HG03159 (cell line): ENCODE results near the gene P2RY4.
"Not testable (repeated sequence)": the region's sequence is repeated elsewhere in the genome, so short reads cannot be mapped to it uniquely, and the experiment has no call there.

Experiments
- ATAC-seq: cut with Tn5 transposase; IDR thresholded peaks from one replicate; pipeline ENCODE4 v1.9.1; 2021; ENCODE audit warnings: mild to moderate bottlenecking, moderate library complexity; ENCODE audit not compliant: unreplicated experiment

The P2RY4 gene

DNA sequence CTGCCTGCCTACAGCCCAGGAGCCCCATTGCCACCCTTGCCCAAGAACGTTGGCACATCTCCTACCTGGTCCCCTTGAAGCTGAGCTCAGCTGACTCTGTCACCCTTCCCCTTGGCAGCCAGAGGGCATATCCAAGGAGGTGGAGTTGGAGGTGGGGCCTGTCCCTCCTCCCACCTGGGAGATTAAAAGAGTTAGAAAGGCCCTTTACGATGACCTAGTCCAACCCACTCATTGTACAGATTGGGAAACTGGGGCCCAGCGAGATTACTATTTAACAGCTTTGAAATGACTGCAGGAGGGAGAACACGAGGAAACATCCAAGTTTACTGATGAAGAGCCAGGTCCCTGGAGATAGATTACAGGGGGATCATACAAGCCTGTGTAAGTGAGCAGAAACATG lies at the start of gene P2RY4:
Gene P2RY4, minus strand, starts transcription at position 101 of the 400 bp plus-strand sequence. CDS start 580 bp downstream, outside the sequence.
- no peak for ATAC-seq

DNA sequence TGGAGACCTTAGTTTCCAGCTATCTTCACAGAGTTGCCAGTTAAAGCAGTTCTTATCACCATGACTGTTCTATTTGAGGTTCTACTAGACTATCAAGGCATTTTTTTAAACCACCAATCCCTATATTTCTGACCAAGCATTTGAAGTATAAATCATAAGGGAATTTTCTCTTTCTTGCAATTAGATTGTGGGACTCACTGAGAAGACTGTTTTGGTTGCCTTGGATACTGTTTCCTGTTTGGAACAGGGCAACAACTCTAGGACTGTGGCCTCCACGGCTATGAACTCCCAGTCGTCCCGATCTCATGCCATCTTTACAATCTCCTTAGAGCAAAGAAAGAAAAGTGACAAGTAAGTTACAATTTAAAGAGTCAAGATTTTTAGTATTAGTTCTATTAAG lies 41.7 kb upstream of the P2RY4 start:
- no peak for ATAC-seq

DNA sequence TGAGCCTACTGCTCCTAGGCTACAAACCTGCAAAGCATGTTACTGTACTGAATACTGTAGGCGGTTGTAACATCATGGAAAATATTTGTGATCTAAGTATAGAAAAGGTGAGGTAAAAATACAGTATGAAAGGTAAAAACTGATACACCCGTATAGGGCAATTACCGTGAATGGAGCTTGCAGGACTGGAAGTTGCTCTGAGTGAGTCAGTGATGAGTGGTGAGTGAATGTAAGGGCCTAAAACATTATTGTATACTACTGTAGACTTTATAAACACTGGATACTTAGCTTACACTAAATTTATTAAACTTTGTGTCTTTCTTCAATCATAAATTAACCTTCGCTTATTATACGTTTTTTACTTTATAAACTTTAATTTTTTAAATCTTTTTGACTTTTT lies 33.6 kb upstream of the P2RY4 start:
- no peak for ATAC-seq

DNA sequence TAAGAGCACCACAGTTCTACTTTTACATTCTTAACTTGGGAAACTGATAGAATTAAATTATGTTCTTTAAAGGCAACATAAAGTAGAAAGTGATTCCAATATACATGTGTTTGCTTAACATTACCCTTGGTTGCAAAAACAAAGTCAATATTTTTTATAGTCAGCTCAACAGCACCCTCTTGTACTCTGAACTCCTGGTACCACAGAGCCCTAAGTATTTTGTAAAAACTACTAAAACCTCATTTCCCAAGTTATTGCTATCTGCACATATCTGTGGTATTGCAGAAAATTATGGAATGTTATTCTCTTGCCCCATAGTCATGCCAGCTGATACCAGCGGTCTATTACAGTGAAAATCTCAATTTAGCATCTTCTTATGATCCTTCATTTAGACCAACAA lies 32.8 kb upstream of the P2RY4 start:
- ATAC-seq: no peak

DNA sequence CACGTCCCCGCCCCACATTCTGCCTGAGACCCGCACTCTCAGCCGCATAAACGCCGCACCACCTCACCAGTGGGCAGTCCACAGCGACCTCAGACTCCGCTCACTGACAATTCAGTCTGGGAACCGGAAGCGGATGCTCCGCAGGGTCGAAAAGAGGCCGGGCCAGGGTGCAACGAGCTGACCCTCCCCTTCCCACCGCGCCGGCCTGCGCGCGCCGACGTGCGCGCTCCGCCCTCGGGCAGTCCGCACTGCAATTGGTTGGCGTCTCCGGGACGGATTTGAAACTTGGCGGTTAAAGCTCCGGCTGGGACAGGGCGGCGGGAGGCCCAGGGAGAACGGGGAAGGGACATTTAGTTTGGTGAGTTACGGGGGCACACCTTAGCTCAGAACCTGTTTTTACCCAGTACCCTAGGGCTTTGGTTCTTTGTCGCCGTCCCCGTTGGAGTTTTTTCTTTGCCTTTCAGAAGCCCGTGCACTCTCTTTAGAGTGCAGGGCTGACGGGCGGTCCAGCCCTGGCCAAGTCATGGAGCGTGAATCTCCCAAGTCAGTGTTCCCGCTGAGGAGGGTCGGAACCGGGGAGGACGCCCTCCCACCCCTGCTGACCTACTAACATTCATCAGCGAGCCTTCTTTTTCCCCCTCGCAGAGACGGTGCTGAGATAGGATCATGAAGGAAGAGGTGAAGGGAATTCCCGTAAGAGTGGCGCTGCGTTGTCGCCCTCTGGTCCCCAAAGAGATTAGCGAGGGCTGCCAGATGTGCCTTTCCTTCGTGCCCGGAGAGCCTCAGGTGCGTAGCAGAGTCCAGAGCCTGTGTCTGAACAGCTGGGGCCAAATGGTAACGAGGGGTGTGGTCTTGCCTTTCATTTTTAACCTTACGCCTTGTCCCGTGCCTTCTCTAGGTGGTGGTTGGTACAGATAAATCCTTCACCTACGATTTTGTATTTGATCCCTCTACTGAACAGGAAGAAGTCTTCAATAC lies 30.1 kb upstream of the P2RY4 start, which contains the start of the genes KIF4A and PDZD11:
Gene KIF4A, plus strand, starts transcription at position 312 of the 978 bp plus-strand sequence. Its CDS starts 355 bp downstream, at position 667.
Gene PDZD11, minus strand, starts transcription at position 135 of the 978 bp plus-strand sequence. CDS start 586 bp downstream, outside the sequence.
- ATAC-seq: peak; percentile 96

DNA sequence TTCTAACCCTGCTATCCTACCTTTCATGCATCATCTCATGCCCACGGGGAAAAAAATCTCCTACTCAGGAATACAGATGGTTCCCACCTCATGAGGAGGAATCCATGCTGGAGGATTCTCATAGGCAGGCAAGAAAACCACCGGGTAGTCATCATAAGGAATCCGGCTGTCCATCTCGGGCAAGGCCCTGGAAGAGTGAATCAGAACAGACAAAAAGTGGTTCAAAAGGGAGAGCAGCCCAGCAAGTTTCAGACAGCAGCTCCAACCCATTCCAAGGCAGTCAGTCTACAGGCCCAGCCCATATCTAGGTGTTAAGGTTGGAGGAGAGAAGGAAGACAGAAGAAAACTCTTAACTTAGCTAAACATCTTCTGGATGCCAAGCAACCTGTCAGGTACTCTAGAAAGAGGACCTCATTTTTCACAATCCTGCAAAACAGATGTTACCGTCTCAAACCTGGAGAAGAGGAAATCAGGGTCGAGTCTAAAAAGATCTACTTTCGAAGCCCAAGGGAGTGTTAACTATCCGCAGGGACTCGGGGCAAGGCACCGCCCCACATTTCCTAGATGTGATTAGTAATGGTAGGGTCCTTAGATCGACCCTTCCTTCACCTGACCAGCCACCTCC lies 29.3 kb upstream of the P2RY4 start:
- ATAC-seq: no peak

DNA sequence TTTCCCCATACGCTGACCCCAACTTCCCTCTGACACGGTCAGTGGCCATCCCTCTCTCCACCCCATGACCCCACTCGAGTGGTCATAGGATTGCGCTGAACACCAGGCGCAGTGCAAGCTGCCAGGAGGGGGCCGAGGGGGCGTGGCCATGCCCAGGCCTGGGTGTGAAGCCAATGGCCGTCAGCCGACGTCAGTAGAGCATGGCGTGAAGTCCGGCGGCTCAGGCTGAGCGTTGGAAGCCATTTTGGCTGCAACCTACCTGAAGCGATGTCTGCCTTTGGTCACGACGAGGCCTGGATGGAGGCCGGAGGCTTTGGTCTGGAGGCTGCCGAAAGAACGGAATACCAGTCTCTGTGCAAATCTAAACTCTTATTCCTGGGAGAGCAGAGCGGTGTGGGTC lies 21.9 kb upstream of the P2RY4 start, which contains the start of gene RAB41:
Gene RAB41, plus strand, starts transcription at position 222 of the 400 bp plus-strand sequence. Its CDS starts 46 bp downstream, at position 268.
- ATAC-seq: no peak

DNA sequence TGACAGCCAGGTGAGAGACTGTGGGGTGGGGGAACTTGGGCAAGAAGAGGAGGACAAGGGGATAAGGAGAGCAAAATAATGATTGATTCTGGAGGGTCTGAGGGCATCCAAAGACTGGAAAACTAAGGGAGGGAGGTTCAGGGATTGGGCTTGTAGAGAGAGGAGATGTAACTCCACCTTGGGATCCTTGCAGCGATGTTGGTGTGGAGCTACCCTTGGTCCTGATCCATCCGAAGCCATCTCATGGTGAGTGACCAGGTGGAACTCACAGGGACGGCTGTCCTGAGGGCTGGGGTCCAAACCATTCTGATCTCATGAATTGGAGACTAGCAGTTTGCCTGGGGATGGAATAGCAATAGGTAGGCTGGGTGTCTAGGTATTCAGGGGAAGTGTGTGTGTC lies 20.6 kb upstream of the P2RY4 start:
- ATAC-seq: no peak

DNA sequence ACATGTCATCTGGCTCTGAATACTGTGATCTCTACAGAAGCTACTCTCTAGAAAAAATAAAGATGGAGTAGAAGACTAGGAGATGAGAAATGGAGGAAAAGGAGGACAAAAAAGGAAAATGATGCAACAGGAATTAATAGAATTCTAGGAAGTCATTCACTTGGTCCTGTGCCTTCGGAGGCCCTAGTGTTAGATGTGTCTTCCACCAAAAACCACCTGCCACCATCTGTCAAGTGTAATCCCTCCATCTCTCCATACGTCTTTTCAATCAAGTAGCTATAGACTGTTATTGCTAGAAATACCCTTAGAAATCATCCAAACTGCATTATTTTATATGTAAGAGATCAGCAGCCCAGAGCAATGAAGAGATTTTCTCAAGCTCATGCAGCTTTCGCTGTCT lies 19.1 kb upstream of the P2RY4 start:
- no peak for ATAC-seq

DNA sequence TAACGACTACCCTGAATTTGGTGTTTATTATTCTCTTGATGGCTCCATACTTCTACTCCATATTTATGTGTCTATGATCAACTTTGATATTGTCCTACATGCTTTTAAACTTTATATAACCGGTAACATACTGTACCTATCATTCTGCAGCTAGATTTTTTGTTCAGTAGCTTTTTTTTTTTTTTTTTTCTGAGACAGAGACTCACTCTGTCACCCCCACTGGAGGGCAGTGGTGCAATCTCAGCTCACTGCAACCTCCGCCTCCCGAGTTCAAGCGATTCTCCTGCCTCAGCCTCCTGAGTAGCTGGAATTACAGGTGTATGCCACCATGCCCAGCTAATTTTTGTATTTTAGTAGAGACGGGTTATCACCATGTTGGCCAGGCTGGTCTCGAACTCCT lies 14.0 kb upstream of the P2RY4 start:
- ATAC-seq: not testable (repeated sequence)

DNA sequence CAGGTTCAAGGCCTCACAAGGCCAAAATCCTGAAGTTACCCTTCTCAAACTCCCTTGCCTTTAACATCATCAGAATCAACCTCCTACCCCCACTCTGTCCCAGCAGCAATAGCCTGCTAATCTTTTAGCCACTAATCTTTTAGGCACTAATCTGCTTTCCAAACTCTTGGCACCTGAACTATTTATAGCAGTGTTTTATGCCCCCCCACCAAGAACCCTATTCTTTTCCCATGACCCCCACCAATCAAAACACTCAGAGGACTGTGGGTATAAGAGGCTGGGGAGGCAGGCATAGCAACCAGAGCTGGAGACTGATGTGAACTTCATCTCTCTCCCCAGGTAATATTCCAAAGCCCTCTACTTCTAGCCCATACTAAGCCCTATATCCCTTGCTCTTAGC lies 8.0 kb upstream of the P2RY4 start, which contains the start of gene ARR3:
Gene ARR3, plus strand, starts transcription at position 301 of the 400 bp plus-strand sequence. CDS start 1,052 bp downstream, outside the sequence.
- no peak for ATAC-seq

DNA sequence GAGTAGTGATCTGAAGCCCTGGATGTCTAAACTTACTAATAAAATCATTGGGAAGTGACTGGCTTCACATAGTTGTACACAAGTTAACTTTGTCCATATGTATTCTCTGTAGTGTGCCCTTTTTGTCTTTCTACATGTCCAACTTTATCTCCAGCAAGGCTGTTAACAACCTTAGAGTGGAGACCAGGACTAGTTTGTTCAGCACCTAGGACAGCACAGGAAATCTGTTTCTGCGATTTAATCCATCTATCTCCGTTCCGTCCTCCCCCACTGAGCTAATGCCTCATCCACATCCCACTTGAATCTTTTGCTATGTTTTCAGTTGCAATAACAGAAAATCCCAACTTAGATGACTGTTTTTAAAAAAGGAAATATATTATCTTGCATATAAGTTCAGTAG lies 4.8 kb upstream of the P2RY4 start:
- no peak for ATAC-seq

DNA sequence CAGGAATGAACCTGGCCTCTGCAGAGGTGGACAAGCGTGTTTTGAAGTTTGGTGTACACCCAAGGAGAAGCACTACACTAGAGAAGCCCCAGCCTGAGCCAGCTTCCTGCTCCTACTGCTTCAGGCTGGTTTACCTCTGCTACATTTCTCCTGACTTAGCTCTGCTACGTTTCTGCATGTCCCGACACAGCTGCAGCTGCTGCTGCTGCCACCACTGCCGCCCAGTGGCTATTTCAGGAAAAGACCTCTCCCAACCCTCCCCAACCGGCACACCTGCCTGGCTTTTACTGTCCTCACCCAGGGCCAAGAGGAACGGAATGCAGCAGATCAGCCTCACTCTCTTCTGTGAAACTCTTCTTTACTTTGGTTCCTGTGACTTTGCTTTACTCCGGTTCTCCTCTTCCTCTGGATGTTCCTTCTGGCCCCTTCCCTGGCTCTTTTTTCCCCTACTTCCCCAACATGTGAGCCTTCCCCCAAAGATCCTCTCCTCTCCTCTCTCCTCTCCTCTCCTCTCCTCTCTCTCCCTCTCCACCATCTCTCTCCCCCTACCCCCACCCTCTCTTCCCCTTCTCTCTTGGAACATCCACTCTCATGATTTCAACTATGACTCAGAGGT lies 3.1 kb upstream of the P2RY4 start:
- ATAC-seq: peak; percentile 63

DNA sequence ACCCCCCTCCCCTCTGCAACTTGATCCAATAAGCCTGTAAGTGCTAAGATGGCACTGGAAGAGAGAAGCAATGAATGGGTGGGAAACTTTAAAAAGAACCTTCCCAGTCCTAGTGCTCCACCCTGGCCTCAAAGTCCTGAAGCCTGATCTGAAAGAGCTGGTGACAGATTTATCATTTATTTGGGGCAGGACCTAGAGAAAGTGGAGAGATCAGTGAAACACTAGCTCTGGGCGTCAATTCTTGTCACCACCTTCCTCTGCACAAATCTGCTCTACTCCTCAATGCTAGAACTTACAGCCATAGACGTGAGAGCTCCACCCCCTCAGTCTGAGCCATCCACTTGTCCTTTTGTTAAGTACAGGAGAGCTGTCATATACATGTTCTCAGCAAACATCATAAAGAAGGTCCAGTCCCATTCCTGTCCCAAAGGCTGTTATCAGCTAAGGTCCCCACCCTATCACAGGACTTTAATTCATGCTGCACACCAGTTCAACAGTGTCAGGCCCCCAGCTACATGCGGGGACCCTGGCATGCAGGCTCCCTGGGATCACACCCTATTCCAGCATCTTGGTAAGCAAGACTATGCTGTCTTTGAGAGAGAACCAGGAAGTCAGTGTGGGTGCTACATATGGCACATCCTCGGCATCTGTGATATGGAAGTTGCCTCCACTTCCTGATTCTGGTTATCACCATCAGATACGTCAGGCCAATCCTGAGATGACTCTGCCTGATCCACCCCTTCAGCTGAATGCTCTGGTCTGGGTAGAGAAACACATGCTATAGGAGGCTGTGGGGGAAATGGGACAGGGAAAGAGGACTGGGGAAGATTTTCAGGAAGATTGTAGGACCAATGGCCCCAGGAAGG lies 2.3 kb downstream of the P2RY4 start:
- no peak for ATAC-seq

DNA sequence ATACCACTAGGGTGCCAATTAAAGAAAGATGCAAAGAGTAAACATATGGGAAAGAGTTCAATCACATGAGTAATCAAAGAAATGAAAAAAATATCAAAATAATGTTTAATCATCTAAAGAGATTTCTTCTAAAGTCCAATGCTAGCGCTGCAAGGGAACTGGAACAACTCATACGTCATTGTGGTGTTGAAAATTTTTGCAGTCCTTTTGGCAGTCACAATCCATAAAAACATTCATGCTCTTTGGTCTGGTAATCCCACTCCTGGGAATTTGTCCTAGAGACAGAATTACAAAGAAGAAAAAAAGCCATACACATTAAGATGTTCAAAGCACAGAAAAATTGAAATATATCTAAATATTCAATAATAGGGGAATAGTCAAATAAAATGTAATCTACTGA lies 4.6 kb downstream of the P2RY4 start:
- ATAC-seq: no peak

DNA sequence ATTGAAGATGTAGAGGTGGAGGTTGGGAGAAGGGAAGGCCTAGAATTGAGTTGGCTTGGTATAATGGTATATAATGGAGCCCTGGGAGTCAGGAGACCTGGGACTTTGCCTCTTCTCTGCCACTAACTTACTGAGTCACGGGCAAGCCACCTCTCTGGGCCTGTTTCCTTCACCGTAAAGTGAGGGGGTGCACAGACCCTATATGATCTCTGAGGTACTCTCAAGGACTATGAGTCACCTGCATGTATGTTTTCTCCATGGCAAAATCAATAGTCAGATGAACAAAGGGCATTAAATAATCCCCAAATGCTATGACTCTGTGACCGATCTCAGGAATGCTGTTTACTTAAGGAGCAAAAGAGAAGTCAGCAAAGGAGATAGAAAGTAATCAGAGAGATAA lies 5.1 kb downstream of the P2RY4 start:
- no peak for ATAC-seq

DNA sequence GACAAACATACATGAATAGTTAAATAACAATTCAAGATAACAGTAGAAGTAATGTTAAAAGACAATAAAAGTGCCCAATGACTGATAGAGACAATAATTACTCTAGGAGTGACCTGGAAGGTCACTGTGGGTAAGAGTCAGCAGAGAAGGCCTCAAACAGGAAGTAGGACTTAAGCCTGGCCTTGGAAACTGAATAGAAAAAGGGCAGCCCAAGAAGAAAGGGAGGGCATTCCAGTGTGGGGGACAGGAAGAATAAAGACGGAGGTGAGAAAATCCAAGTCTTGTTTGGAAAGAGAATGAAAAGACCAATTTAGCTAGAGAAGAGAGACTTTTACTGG lies 6.0 kb downstream of the P2RY4 start:
- no peak for ATAC-seq

DNA sequence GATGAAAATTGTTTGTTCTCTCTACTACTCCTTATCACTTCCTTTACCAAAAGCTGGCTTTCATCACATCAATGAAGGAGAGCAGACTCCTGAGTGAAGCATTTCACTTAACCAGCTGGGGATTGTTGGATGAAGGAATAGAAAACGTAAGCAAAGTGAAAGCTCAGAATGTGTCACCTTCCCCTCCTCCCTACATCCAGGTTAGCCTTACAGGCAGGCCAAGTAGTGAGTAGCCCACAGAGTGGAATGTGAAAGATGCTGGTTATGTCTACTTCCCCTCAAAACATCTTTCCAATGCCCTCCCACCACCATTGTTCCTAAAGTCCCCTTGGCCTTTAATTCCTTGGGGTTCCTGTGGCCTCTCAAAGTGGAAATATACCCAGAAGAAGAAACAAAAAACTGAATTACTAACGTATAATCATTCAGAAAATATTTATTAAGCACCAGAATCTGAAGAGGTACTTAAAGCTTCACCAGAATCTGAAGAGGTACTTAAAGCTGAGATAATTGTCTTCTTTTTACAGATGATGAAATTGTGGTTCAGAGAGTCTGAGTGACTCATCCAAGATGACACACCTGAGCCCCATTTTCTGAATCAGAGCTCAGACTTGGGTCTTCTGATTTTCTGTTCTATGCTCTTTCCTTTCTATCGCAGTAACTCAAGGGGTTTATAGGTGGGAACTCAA lies 6.5 kb downstream of the P2RY4 start:
- ATAC-seq: no peak

DNA sequence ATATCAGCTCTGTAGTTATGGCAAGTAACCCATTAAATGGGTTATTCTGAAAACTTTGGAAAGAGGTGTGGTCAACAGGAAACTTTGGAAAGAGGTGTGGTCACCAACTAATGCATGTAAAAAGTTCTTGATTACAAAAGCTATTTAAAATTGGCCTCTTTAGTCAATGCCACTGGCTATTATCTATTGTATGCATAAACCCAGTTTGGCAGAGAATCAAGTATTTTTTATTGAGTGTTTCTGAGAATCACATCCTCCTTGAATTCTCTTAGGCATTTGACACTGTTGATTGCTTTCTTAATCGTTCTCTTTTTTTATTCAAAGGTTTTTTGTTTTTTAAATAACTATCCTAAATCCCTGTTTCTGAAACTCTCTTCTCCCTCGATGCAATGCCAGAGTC lies 7.5 kb downstream of the P2RY4 start:
- no peak for ATAC-seq

DNA sequence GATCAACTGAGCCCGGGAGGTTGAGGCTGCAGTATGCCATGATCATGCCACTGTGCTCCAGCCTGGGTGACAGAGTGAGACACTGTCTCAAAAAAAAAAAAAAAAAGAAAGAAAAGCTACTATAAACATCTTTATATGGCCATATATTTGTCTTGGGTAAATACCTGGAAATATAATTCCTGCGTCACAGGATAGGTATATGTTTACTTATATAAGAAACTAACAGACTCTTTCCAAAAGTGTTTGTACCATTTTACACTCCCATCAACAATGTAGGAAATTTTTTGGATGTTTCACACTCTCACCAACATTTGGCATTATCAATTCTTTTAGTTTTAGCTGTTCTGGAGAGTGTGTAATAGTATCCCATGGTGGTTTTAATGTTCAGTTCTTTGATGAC lies 12.8 kb downstream of the P2RY4 start:
- ATAC-seq: no peak
